ENCODE data around the gene BRF1.
A peak's percentile ranks its signal among the peaks of the same experiment; 100 is the strongest.

Gene BRF1

GRCh38 chr14:105207460-105207901 lies 93.3 kb downstream of the BRF1 start:
- no peak for DNase-seq

- DNase-seq: no peak
These were observed 93.9 kb downstream of the BRF1 start for GRCh38 chr14:105206873-105207272.

GRCh38 chr14:105205673-105206208 lies 95.1 kb downstream of the BRF1 start:
- DNase-seq: no peak

- no peak for DNase-seq
These were observed 95.7 kb downstream of the BRF1 start for GRCh38 chr14:105204931-105205672.

GRCh38 chr14:105204206-105204930 lies 96.4 kb downstream of the BRF1 start:
- no peak for DNase-seq

GRCh38 chr14:105203701-105204100 lies 97.1 kb downstream of the BRF1 start:
- no peak for DNase-seq

GRCh38 chr14:105203057-105203531 lies 97.7 kb downstream of the BRF1 start:
- DNase-seq: peak; percentile 46

- peak; percentile 7 for DNase-seq
These were observed 98.8 kb downstream of the BRF1 start for GRCh38 chr14:105201925-105202513.

GRCh38 chr14:105201156-105201924 lies 99.5 kb downstream of the BRF1 start:
- peak; percentile 3 for DNase-seq

- no peak for DNase-seq
These were observed 100.2 kb downstream of the BRF1 start for GRCh38 chr14:105200641-105201040.

GRCh38 chr14:105200074-105200473 lies 100.7 kb downstream of the BRF1 start:
- DNase-seq: no peak

GRCh38 chr14:105199093-105199492 lies 101.7 kb downstream of the BRF1 start:
- no peak for DNase-seq

GRCh38 chr14:105198588-105198987 lies 102.2 kb downstream of the BRF1 start:
- DNase-seq: no peak

GRCh38 chr14:105197211-105197641 lies 103.6 kb downstream of the BRF1 start:
- peak; percentile 3 for DNase-seq

- DNase-seq: no peak
These were observed 104.4 kb downstream of the BRF1 start for GRCh38 chr14:105196265-105196960.

GRCh38 chr14:105195522-105196264 lies 105.1 kb downstream of the BRF1 start:
- DNase-seq: no peak

GRCh38 chr14:105195051-105195450 lies 105.8 kb downstream of the BRF1 start:
- DNase-seq: no peak

- no peak for DNase-seq
These were observed 106.7 kb downstream of the BRF1 start for GRCh38 chr14:105193916-105194782.

- no peak for DNase-seq
These were observed 107.7 kb downstream of the BRF1 start for GRCh38 chr14:105192866-105193731.
